Stimulated activated CD4-positive, alpha-beta T cell treated with anti-CD3 and anti-CD28 coated beads, Interleukin-2, amount 100 ng/mL, for 4 hours (primary cell): ENCODE data around the gene ZNF778.

Experiments used
- DNase-seq: peaks from one replicate; pipeline ENCODE4 v3.0.0-alpha.2; 2020; ENCODE audit warnings: low read depth

ZNF778 gene

DNA sequence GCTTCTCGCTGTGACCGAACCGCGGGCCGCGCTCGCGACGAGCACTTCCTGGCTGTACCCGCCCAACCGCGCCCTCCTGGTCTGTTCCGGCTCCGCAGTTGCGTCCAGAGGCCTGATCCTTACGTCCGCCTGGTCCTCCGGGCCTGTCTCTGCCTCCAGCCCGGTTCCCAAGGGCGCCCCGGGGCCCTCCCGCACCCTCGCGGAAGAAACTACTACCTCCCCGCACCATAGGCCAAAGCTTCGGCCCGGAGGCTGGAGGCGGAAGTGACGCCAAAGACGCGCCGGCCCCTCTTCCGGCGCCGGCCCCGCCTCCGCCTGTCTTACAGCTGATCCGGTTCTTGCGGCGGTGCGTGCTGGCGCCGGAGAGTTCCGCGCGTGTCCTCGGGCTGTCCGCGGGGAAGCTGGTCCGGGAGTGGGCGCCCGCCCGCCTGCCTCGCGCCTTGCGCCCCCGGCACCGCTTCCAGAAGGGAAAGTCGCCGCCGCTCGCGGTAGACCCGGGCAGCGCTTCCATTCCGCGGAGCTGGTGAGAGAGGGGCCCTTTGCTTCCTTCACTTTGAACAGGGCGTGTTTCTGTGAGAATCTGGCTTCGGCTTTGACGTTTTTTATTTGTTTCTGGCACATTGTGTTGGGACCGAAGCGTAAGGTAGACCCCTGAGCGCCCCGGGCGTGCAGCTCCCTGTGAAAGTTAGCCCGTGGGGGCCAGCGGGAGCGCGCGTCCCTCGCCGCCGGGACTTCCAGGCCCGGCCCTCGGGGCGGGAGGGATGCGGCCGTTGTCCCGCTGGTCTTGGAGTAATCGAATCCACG lies at the start of gene ZNF778:
Gene ZNF778, plus strand, starts transcription at position 316 of the 804 bp plus-strand sequence. CDS start 3,425 bp downstream, outside the sequence.
- DNase-seq: peak; percentile 67

DNA sequence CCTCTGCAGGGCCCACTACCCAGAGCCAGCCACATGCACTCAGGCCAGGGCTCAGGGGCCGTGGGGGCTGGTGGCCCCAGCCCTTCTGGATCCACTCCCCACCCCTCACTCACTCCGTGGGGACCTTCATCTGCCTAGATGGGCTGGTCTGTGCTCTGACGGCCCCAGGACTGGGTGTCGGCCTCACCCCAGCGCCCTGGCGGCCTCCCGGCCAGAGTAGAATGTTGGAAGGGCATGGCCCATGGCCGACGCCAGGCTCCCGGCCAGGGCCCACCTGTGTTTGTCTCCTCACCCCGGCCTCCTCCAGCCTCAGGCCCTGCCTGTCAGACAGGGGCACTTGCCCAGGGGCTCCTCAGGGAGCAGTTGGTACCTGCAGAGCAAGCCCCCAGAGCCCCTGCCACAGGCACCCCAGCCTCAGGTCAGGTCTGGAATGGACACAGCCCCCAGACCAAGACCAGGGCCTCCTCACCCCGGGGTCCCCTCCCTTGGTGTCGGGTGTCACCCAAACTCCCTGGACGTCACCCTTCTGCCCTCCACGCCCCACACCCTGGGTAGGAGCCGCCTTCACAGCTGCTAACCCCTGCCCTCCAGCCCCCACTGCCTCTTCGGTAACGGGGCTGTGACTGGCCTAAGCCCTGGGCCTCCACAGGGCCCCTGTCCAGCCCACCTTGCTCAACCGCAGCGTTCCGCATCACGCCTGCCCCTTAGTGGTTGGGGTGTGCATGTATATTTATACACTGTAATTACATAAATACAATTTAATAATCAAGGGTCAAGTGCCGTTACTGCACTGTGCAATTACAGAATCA lies 48.9 kb upstream of the ZNF778 start:
- no peak for DNase-seq

DNA sequence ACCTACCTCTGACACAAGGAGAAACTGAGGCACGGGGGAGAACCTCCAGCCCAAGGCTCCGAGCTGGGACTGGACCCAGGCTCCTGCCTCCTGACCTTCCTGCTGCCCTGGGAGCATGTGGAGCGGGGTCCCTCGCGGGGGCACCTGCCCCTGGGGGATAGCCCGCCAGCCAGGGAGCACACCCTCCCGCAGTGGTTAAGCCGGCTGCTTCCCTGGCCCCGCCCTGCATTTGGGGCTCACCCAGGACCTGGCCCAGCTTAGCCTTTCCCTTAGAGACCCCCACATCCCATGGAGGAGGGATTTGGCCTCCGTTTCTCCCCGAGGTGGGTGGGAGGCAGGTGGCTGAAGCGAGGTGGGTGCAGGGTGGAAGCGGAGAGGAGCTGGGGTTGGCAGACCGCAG lies 47.7 kb upstream of the ZNF778 start:
- DNase-seq: no peak

DNA sequence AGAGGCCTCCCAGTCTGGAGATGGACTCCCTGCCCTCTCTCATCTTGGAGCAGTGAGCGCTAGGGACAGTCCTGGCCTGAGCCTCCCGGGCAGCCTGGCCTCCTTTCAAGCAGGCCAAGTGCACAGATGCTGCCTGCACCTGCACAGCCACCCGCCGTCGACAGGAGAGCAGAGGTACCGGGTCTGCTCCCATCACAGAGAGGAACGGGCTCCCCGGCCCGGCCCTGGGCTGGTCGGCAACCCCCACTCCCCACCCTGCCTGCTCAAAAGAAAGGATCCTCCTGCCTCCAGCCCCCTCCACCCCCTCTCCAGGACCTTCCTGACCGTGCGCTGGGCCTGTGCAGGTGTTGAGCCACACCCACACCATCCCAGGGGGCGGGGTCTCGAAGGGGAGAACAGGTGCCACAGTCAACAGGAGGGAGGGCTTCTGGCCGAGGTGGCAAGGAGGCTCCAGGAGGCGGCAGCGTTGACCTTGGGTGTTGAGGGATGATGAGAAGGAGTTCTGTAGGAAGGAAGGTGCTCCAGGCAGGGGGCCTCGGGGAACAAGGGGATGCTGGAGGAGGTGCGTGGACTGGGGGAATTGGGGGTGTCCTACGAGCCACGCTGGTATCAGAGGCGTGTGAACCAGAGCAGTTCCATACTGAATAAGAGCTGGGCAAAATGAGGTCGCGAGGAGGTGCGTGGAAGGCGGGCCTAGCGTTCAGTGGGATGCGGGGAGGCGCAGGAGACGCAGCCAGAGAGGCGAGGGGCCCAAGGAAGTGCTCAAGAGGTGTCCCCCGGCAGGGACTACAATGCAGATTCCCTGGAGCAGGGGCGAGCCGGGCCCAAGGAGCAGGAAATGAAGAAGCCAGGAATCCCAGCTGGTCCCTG lies 46.9 kb upstream of the ZNF778 start:
- DNase-seq: no peak

DNA sequence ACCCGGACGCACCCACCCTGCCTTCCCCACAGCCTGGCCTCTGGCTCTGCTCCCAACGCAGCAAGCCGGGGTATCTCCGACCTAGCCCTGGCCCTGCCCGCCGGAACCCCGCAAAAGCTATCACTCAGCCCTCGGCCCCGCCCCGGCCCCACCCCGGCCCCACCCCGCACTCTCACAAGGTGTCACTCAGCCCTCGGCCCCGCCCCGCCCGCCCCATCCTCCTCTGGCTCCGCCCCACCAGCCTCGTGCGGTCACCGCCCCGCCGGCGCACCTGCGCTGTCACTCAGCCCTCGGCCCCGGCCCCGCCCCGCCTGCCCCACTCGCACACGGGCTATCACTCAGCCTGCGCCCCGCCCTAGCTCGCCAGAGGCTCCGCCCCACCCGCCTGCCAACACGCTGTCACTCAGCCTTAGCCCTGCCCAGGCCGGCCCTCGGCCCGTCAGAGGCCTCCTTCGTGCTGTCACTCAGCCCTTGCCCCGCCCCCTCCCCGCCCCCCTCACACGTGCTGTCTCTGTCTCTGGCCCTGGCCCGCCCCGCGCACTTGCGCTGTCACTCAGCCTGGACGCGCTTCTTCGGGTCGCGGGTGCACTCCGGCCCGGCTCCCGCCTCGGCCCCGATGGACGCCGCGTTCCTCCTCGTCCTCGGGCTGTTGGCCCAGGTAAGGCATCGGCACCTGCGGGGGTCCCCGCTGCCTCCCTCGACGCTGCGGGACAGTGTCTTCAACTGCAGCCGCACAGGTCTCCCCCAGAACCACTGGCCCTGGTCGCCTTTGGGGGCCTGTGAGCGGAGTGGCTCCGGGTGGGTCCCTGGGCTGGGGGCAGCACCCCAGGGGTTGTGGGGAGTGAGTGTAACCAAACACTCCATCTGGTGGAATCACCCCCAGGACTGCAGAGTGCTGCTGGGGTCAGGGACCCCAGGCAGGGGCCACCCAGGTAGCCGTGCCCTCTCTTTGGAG lies 46.0 kb upstream of the ZNF778 start, which contains the start of gene CDH15:
Gene CDH15, plus strand, starts transcription at position 533 of the 955 bp plus-strand sequence. Its CDS starts 84 bp downstream, at position 617.
- peak; percentile 94 for DNase-seq

DNA sequence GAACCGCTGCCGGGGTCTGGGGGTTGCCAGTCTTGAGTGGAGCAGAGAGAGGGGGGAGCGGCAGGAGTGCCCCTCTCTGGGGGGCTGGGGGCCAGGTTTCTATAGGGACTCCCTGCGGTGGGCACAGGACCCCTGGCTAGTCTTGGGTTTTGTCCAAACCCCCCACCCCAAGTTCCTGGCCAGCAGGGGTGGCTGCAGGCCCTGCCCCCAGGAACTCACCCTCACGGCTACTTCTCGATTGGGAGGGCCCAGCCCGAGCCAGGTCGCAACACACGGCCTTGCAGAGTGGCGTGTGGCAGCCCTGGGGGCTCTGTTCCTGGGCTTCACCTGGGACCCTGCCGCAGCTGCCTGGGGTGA lies 45.4 kb upstream of the ZNF778 start:
- DNase-seq: no peak

DNA sequence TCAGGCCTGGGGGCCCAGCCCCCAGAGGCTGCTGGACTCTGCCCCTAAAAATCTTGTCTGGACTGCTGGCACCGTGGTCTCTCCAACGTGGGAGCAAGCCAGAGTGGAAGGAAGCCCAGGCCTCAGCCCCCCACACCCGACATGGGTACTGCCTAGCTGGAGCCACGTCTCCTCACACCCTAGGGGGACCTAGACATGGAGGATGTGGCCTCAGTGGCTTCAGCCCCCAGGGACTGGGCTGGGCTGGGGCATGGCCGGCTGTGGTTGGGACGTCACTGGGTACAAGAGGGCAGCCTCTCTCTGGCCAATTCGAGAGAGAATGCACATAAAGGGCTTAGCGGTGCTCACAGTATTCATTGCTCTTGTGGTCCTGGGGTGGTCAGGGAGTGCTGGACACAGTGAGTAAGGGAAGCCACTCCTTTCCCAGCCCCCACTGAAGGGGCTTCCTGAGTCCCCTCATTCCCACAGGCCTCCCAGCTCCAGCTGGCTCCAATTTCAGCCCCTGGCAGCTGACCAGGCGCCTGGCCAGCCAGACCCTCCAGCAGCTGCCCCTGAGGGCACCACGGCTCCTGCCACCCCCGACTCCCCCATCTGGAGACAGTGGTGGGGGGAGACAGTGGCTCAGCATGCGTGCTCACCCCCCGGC lies 44.9 kb upstream of the ZNF778 start:
- no peak for DNase-seq

DNA sequence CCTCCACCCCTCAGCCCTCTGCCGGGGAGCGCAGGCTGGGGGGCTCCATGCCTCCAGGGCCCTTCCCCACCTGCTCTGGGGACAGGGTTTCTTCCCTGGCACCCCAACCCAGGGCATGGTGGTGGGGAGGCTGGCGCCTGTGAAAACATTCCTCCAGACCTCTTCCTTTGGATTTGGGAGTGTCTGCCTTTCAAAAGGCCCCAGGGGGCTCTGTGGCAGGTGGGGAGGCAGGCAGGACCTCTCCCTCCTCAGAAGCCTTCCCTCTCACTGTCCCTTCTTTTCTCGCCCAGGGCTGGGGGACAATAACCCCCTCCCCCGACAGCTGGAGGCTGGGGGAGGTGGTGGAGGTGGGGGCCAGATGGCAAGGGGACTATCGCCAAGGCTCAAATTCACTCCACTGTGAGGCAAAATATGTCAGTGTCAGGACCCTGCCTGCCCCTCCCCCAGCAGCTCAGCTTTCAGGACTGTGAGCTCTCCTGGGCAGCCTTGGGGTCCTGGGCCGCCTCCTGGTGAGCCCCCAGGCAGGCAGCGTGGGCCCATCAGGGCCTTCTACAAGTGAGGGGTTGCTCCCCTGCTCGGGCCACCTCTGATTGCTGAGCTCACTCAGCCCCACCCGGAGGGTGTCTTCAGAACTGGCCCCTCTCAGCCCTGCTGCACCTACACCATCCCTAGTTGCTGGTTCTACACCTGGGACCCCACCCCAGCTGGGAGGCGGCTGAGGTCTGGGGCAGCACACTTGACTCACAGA lies 44.2 kb upstream of the ZNF778 start:
- no peak for DNase-seq

DNA sequence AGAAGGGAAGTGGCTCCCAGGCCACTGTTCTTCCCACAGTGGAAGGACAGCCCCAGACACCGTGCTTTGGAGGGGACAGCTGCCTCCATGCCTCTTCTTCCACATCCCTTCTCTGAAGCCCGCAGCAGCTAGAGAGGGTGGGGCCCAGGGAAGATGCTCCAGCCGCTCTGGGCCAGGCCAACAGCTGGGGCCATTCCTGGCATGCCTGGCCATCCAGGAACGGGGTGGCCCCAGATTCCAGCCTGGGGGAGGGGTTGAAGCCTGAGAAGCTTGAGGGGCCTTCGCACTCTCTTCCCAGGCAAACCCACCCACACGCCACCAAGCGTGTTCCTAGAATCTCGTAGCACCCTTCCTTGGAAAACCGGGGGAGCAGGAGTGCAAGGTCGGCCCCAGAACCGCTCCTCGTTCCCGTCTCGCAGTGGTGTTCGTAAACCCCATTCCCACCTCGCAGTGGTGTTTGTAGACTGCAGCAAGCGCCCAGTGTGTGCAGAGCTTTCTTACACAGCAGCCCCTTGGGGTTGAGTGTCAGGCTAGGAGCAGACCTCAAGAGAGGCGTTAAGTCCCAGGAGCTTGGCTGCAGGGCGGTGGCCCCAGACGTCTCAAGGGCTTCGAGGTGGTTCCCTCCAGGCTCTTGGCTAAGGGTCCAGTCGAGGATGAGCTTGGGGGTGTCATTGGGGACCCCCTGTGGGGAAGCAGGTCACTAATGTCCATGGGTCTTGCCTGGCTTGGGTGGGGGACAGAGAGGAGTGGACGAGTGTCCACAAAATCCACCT lies 43.3 kb upstream of the ZNF778 start:
- no peak for DNase-seq

DNA sequence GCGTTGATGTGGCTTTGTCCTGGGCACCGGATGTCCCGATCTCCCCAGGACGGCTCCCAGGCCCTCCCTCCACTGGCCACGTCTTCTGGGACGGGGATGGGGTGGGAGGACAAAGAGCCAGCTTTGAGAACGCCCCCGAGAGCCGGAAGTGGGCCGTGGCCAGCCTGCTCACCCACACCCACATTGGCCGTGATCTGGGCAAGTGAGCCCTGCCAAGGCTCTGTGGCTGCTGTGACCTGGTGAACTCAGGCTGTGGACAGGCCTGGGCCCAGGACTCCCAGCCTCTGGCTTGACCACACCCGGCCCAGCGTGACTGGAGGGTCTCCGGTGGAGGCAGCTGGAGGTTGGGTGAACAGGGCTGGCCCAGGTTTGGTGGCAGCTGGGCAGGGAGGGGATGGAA lies 42.6 kb upstream of the ZNF778 start:
- no peak for DNase-seq

DNA sequence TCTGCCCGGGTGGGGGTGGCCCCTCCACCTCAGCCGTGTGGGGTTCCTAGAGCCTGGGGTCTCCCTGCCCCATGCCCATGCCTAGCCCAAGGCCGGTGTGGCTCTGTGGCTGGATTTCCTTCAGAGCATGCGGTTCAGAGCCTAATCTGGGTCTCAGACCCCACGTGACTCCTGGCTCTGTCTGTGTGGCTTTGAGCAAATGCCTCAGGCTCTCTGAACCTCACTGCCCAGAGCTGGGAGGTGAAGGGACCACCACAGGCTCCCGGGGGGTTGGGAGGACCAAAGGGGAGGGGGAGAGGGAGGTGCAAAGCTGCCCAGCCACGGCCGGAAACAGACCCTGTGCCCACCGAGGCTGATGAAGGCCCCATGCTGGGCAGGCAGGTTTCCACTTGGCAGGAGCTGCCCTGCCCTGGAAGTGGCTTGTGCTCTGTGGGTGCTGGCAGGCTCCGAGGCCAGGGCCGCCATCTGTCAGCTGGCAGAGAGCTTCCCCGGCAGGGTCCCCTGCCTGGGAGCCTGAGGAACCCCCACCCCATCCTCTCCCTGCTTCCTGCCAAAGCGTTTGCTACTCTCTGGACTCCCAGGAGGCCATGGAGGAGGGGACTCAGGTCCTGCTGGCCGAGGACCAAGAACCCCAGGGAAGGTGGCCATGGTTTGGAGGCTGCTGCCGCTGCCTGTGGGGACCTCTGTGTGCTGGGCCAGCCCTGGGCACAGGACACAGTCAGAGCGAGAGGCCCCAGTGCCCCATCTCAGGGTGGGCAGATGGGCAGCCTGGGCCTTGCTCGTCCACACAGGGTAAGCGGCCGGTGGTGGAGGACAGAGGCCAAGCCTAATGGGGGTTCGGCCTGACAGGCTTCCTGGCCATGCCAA lies 42.0 kb upstream of the ZNF778 start:
- DNase-seq: no peak

DNA sequence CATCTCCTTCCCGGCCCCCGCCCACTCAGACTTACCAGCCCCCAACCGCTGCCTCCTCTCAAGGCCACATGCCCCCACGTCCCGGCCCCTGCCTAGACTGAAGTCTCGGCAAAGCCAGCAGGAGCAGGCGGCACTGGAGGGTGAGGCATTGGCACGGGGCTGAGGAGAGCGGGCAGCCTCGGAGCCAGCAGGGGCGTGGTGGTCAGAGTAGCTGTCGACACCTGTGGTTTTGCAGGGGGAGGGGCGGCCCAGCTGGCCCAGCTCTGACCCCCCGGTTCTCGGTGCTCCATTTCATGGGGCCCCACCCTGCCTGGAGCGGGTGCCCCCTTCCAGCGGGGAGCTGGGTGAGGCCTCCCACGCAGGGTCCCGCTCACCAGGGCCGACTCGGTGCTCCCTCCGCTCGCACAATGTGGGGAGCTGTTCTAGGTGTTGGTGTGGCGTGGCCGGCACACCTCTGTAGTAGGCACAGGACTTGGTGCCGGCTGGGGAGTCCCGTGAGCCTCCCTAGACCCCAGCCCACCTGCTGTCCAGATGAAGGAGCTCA lies 41.3 kb upstream of the ZNF778 start:
- no peak for DNase-seq

DNA sequence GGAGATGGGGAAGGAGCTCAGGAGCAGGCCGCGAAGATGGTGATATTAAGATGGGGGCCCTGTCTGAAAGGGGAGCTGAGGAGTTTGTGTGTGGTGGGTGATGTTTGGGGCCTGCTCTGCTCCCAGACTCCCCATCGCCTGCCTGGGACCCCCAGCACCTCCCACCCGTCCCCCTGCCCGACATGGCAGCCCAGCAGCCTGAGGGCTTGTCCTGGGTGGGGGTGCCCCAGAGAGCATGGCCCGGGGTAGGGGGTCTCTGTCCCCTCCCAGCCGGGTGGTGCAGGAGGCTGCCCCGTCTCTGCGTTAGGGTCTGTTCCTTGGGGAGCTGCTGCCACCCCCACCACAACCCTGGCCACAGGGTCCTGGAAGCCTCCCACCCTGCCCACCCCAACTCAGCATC lies 40.8 kb upstream of the ZNF778 start:
- DNase-seq: no peak

DNA sequence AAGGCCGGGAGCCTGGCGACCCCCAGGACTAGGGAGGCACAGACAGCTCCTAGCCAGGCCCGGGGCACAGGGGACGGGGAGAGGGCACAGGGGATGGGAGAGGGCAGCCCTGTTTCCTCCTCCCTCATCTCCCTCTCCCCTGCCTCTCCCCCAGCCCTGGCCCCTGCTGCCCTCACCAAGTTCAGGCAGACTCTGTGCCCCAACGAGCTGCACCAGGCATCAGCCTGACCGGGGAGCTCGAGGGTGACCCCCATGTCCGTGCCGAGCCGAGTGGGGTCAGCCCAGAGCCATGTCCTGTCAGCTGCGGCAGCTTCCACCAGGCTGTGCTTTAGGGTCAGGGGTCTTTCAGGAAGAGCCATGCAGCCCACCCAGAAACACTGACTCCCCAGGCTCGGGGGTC lies 40.0 kb upstream of the ZNF778 start:
- DNase-seq: no peak

DNA sequence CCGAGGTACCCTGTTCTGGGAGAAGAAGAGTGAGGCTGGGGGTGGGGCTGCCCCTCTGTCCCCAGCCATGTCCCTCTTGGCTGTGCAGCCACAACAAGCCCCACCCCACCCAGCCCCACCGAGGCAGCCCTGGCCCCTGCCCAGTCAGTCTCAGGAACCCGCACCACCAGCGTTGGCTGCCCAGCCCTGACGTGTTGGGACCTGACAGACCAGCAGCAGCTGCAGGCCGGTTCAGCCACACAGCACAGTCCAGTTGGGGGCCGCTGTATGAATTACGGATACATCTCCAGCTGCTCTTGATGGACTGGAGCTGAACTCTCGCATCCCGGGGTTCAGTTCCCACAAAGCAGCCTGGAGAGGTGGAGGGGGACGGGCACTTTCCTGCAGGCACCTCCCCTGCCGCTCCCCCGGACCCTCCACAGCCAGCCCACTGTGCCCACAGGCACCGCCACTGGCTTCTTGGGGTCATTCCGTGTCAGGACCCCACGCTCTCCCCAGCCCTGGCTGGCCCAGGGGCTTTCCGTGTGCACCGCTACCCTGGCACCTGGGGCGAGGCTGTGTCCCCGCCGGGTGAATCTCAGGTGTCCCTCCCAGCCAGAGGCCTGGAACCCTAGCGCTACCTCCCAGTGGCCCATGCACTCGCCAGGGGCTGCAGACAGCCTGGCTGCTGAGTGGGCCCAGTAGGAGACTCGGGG lies 38.9 kb upstream of the ZNF778 start:
- no peak for DNase-seq

DNA sequence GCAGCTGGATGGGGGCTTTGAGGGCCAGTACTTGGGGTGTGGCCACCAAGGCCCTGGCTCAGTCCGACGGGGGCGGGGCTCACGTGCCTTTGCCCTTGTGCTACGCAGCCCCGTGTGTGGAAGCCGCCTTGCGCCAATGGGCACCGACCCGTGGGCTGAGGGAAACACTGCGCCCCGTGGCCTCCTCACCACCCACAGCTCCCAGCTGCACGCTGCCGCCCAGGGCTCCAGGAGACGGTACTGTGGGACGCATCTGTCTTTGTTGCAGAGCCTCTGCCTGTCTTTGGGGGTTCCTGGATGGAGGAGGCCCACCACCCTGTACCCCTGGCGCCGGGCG lies 38.4 kb upstream of the ZNF778 start:
- DNase-seq: no peak

DNA sequence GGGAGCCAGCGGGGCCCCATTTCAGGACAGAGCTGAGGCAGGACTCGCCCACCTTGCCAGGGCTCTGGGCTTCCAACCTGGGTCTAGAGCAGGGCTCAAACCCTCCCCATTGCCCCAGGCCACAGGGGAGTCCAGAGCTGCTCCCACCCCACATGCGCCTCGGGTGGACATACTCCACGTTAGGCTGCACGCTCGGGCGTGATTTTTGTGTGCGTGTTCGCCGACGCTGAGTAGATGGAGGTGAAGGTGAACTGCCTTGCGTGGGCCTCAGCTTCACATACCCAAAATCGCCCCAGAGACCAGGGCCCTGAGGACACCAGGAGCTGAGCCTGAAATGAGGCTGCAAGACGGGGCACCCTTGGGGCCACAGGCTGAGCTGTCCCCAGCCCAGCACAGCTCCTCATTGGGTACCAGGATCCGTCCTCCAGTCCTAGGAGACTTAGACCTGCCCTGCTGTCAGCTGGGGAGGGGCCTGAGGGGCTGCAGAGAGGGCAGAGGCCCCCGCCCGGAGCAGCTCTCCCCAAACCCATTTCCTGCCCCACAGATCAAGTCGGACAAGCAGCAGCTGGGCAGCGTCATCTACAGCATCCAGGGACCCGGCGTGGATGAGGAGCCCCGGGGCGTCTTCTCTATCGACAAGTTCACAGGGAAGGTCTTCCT lies 37.7 kb upstream of the ZNF778 start:
- DNase-seq: no peak
